GM23338 (cell line): Measurements from ENCODE around the gene CRYL1. TPM values are rescaled to one million over a fixed set of nuclear protein-coding genes. Genes with fewer than 3 reads are reported as not detected.

Experiments used
- microRNA-seq: library from miRNA; unstranded; fragments of <30 nt; microRNA quantifications from one replicate; pipeline ENCODE4, GENCODE V29; 2017
- polyA plus RNA-seq: library from polyadenylated mRNA; unstranded; fragments of >200 nt; fragmentation: Nextera tagmentation; extraction: Ambion mirVana; gene quantifications from 2 replicates; pipeline ENCODE4 v1.2.1, GENCODE V29; 2016
- small RNA-seq: library from RNA; depleted of rRNA; stranded (forward); fragments of <200 nt; gene quantifications from one replicate; pipeline ENCODE3, GENCODE V24; 2014; ENCODE audit warnings: low replicate concordance
- total RNA-seq: library from RNA; depleted of rRNA; stranded (reverse); fragments of >200 nt; shearing (Covaris generic); gene quantifications from 2 replicates; pipeline ENCODE4 v1.2.3, GENCODE V29; 2014; rRNA removed

CRYL1 gene
- total and polyA plus RNA-seq, 2 experiments from 2014 or later, result 2.2 to 2.6 TPM

Small RNAs within 50 kb of the gene (microRNA-seq; reads per million reads assigned to microRNA genes)
- gene MIR4499, result not detected

Small RNAs within 50 kb of the gene (small RNA-seq; reads per million reads assigned to genes)
- gene MIR4499, result not detected

Other genes starting within 250 kb of the CRYL1 start
- 7.7 and 8.2 TPM in 2 replicates for gene IFT88, start 41.3 kb upstream of the CRYL1 start, total RNA-seq
- gene IFT88, start 41.3 kb upstream of the CRYL1 start, polyA plus RNA-seq, result 5.8 and 8.7 TPM in 2 replicates
- 0.70 and 2.3 TPM in 2 replicates for gene IL17D, start 177.8 kb upstream of the CRYL1 start, total RNA-seq
- 1.6 and 3.3 TPM in 2 replicates for gene IL17D, start 177.8 kb upstream of the CRYL1 start, polyA plus RNA-seq
- gene EEF1AKMT1, start 248.1 kb upstream of the CRYL1 start, total RNA-seq, result 2.5 and 3.2 TPM in 2 replicates
- 7.6 and 8.3 TPM in 2 replicates for gene EEF1AKMT1, start 248.1 kb upstream of the CRYL1 start, polyA plus RNA-seq